Activated CD8-positive, alpha-beta memory T cell treated with anti-CD3 and anti-CD28 coated beads for 48 hours (primary cell): ENCODE results near the gene BCL2L1.

ENCODE experiments used
- DNase-seq, 3 experiments: peaks; one replicate each; pipeline ENCODE4 v3.0.0-alpha.2; 2020; ENCODE audit warnings: low read depth in 2 of 3, low spot score in 2 of 3

Gene BCL2L1

GRCh38 chr20:31694842-31695593 lies 27.6 kb downstream of the BCL2L1 start:
- DNase-seq: no peak

DNA sequence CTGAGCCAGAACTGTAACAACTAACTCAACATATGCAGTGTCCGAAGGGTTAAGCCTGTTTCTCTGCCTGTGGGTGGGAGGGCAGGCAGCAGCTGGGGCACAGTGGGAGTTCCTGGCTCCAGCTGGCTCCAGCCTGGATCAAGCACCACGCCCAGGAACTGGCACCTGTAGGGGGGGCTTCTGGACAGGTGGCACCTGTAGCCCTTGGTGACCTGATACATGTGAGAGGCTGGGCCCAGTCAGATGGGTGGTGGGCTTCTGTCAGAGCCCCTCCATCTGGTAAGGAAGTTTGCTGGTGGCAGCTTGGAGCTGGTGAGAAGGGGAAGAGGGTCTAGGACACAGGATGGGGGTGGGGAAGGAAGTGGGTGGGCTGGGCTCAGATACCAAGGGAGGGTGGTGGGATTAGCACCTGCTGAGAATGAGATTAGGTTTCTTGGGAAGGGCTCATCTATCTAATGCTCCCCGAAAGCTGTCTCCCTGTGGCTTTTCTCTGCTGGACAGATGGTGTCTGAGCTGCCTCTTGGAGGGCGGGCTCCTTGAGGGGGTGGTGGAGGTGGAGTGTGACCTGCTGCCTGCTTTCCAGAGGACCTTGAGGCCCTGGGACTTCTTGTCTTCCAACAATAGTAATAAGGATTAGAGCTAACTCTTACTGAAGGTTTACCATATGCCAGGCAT lies 28.5 kb downstream of the BCL2L1 start:
- DNase-seq: no peak

DNA sequence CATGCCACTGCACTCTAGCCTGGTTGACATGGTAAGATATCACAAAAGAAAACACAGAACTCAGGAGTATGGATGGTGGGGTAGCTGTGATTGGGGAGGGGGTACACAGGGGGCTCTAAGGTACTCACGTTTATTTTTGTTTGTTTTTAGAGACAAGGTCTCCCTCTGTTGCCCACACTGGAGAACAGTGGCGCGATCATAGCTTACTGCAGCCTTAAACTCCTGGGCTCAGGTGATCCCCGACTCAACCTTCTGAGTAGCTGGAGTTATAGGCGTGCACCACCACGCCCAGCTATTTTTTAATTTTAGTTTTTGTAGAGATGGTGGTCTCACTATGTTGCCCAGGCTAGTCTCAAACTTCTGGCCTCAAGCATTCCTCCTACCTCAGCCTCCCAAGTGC lies 29.3 kb downstream of the BCL2L1 start:
- no peak for DNase-seq

GRCh38 chr20:31691646-31692275 lies 30.9 kb downstream of the BCL2L1 start:
- no peak for DNase-seq

GRCh38 chr20:31690124-31690666 lies 32.5 kb downstream of the BCL2L1 start:
- DNase-seq: no peak

DNA sequence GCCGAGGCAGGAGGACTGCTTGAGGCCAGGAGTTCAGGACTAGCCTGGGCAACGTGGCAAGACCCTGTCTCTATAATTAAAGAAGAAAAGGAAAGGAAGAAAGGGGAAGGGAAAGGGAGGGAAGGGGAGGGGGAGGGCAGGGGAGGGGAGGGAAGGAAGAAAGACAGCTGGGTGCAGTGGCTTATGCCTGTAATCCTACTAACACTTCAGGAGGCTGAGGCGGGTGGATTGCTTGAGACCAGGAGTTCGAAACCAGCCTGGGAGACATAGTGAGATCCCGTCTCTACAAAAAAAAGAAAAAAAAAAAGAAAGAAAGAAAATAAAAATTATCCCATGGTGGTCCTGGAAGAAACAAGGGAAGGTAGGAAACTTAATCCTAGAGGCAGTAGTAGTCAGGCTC lies 33.5 kb downstream of the BCL2L1 start:
- DNase-seq: no peak

DNA sequence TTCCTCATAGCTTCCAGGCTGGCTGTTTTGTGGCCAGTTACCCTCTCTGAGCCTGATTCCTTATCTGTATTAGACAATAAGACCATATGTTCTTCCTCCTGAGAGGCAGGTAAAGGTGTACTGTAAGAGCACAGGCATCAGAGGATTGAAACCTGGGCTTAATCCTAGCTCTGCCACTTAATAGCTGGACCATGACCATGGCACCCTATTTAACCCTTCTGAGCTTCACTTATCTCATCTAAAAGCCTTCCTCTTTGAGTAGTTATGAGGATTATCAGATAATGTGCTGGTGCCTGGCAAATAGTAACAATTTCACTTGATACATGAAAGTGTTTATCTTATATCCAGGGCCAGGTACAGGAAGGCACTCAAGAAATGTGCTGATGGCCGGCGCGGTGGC lies 34.9 kb downstream of the BCL2L1 start:
- DNase-seq: no peak

DNA sequence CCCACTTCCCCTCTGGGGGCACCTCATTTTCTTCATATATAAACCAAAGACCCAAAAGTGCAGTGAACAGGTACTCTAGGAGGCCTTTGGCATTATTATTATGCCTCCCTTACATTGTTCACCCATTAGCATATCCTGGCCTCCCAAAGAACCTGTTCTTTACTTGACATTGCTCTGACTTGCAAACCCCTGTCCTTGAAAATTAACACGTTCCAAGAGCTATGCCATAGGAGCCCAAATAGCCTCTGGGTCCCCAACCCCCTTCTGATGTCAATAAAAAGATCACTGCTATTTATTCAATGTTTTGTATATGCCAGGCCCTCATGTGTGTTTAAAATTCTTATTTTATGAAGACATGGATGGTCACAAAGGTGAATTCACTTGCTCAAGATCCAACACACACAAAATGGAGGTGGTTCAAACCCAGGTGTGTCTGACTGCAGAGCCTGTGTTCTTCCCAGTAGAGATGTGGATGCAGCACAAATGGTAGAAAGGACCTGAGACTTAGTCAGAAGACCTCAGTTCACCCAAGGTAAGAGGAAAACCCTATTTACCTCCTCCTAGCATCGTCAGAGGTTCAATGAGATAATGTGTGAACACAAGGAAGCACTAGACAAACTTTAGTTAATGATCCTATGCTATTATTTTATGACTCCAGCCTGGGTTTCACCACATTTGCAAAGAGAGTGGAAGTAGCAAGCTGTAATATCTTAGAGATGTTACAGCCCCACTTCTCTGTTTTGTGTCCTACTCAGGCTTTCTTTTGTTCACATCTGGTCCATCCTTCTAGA lies 36.6 kb downstream of the BCL2L1 start:
- DNase-seq: no peak

- no peak for DNase-seq
Measured at GRCh38 chr20:31684153-31685015, 38.3 kb downstream of the BCL2L1 start.

GRCh38 chr20:31682927-31683326 lies 39.7 kb downstream of the BCL2L1 start:
- no peak for DNase-seq

GRCh38 chr20:31682352-31682751 lies 40.3 kb downstream of the BCL2L1 start:
- DNase-seq: no peak

DNA sequence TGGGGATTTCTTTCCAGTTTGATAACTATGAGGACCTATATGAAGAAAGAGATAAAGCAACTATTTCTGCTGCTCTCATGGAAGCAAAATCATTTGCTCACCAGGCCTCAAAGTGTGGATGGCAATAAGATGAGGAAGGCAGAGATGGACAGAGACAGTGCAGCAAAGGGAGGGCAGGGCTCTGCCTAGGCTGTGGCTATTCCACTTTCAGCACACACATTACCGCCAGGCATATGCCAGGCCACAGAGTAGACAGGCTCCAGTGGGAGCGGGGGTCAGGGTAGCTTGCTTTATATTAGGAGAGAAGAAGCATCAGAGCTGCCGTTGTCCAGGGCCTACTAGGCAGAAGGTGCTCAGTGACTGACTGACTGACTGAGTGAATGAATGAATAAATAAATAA lies 40.9 kb downstream of the BCL2L1 start:
- no peak for DNase-seq

DNA sequence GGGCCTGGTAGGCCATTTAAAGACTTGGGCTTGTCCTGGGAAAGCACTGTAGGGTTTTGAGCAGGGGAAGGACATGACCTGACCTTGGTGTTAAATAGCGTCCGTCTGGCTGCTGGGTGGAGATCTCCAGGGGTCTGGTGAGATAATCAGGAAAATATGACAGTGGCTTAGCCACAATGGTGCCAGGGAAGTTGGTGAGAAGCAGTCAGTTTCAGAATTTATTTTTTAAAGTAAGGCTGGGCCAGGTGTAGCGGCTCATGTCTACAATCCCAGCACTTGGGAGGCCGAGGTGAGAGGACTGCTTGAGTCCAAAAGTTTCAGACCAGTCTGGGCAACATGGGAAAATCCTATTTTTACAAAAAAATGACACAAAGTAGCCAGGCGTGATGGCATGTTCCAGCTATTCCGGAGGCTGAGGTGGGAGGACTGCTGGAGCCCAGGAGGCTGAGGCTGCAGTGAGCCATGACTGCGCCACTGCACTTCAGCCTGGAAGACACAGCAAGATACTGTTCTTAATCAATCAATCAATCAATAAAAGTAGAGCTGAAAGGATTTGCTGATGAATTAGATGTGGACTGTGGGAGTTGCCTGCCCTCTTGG lies 41.4 kb downstream of the BCL2L1 start:
- DNase-seq: no peak

- no peak for DNase-seq
Measured at GRCh38 chr20:31680286-31681127, 42.2 kb downstream of the BCL2L1 start.

DNA sequence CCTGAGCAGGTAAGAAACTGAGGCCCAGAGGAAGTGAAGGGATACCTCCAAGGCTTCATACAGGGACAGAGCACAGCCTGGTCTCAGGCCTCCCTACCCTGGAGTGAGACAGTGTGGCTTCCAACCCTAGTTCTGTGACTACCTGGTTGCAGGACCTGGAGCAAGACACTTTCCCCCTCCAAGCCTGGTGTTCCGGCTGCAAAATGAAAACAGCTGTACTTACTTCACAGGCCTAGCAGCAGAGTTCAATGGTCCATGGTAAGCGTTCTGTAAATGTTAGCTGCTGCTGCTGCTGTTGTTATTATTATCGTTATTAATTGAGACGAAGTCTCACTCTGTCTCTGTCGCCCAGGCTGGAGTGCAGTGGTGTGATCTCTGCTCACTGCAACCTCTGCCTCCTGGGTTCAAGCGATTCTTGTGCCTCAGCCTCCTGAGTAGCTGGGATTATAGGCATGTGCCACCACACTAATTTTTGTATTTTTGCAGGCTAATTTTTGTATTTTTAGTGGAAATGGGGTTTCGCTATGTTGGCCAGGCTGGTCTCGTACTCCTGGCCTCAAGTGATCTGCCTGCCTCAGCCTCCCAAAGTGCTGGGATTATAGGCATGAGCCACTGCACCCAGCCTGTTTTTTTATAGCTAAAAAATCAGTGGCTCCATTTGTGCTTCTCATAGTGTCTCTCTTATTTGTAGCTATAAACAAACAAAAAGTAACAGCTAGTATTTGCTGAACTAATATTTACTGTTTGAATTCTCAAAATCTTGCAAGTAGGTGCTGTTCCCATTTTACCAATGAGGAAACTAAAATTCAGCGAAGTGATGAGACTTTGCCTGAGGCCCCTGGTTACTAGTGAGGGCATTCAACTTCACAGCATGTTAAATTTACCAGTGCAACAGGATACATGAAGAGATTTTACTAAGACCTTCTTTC lies 43.0 kb downstream of the BCL2L1 start:
- DNase-seq: no peak

- no peak for DNase-seq
Measured at GRCh38 chr20:31678389-31679356, 44.0 kb downstream of the BCL2L1 start.
